Left renal pelvis (tissue), 4 donors: Measurements from ENCODE around the gene GYS1. TPM values are rescaled to one million over a fixed set of nuclear protein-coding genes. Genes with fewer than 3 reads are reported as not detected.

Source experiments
- DNase-seq, 4 donors: peaks; one replicate each; pipeline ENCODE4 v3.0.0-alpha.2; 2013; ENCODE audit warnings: low read depth in 4 of 4, low spot score in 3 of 4
- polyA plus RNA-seq, 4 donors: library from polyadenylated mRNA; unstranded; fragments of 120-200 nt; gene quantifications; one replicate each; pipeline ENCODE4 v1.2.1, GENCODE V29; 2013; ENCODE audit not compliant: insufficient read length in 4 of 4

The GYS1 gene
- polyA plus RNA-seq, 4 donors: 24.0 to 50.7 (median 39.6) TPM

- DNase-seq: no peak
Observed at GRCh38 chr19:48918801-48919247, 74.3 kb downstream of the GYS1 start.

Other genes starting within 250 kb of the GYS1 start
- gene IZUMO1, start 246.4 kb downstream of the GYS1 start, polyA plus RNA-seq: under 1 TPM; 0.08 to 0.53 (median 0.37) TPM
- 1 to 10 TPM in 3 of 4 donors, under 1 TPM in 1; 0.67 to 3.5 (median 3.2) TPM for gene FUT1, start 240.7 kb downstream of the GYS1 start, polyA plus RNA-seq
- not detected for gene FGF21, start 237.8 kb downstream of the GYS1 start, polyA plus RNA-seq
- gene BCAT2, start 182.3 kb downstream of the GYS1 start, polyA plus RNA-seq: 10 to 100 TPM; 19.5 to 58.6 (median 32.0) TPM
- gene HSD17B14, start 156.8 kb downstream of the GYS1 start, polyA plus RNA-seq: 10 to 100 TPM in 3 of 4 donors, 1 to 10 TPM in 1; 8.3 to 38.2 (median 26.3) TPM
- 10 to 100 TPM; 19.8 to 60.5 (median 27.7) TPM for gene PLEKHA4, start 124.7 kb downstream of the GYS1 start, polyA plus RNA-seq
- gene PPP1R15A, start 120.9 kb downstream of the GYS1 start, polyA plus RNA-seq: 100 to 1,000 TPM in 1 of 4 donors, 10 to 100 TPM in 3; 30.6 to 343 (median 32.6) TPM
- gene TULP2, start 94.6 kb downstream of the GYS1 start, polyA plus RNA-seq: 1 to 10 TPM in 3 of 4 donors, under 1 TPM in 1; 0.60 to 1.5 (median 1.3) TPM
- gene NUCB1, start 93.0 kb downstream of the GYS1 start, polyA plus RNA-seq: 100 to 1,000 TPM; 223 to 314 (median 261) TPM
- gene DHDH, start 59.6 kb downstream of the GYS1 start, polyA plus RNA-seq: 1 to 10 TPM; 1.6 to 8.0 (median 6.5) TPM
- gene BAX, start 38.4 kb downstream of the GYS1 start, polyA plus RNA-seq: 10 to 100 TPM; 49.6 to 83.8 (median 71.4) TPM
- gene FTL, start 28.0 kb downstream of the GYS1 start, polyA plus RNA-seq: 1,000 to 10,000 TPM; 1,558 to 2,525 (median 2,184) TPM
- gene RUVBL2, start 578 bp upstream of the GYS1 start, polyA plus RNA-seq: 10 to 100 TPM; 51.0 to 91.7 (median 79.3) TPM
- under 1 TPM in 1 of 4 donors, not detected in 3; 0.47 TPM for gene LHB, start 23.8 kb upstream of the GYS1 start, polyA plus RNA-seq
- under 1 TPM in 1 of 4 donors, not detected in 3; 0.26 TPM for gene CGB3, start 31.0 kb upstream of the GYS1 start, polyA plus RNA-seq
- gene CGB2, start 38.6 kb upstream of the GYS1 start, polyA plus RNA-seq: under 1 TPM in 1 of 4 donors, not detected in 3; 0.35 TPM
- gene CGB1, start 43.6 kb upstream of the GYS1 start, polyA plus RNA-seq: not detected
- gene CGB5, start 50.5 kb upstream of the GYS1 start, polyA plus RNA-seq: under 1 TPM in 1 of 4 donors, not detected in 3; 0.18 TPM
- gene CGB8, start 55.8 kb upstream of the GYS1 start, polyA plus RNA-seq: under 1 TPM in 2 of 4 donors, not detected in 2; 0.18 to 0.22 TPM
- 1 to 10 TPM in 3 of 4 donors, under 1 TPM in 1; 0.69 to 1.7 (median 1.2) TPM for gene CGB7, start 64.4 kb upstream of the GYS1 start, polyA plus RNA-seq
- 1 to 10 TPM; 3.2 to 5.9 (median 4.7) TPM for gene NTF4, start 71.5 kb upstream of the GYS1 start, polyA plus RNA-seq
- gene KCNA7, start 79.4 kb upstream of the GYS1 start, polyA plus RNA-seq: under 1 TPM in 3 of 4 donors, not detected in 1; 0.04 to 0.11 (median 0.05) TPM
- gene SNRNP70, start 92.1 kb upstream of the GYS1 start, polyA plus RNA-seq: 100 to 1,000 TPM; 254 to 427 (median 319) TPM
- gene LIN7B, start 121.1 kb upstream of the GYS1 start, polyA plus RNA-seq: 10 to 100 TPM in 1 of 4 donors, 1 to 10 TPM in 3; 6.4 to 13.3 (median 6.8) TPM
- 1 to 10 TPM in 2 of 4 donors, under 1 TPM in 2; 0.31 to 1.0 (median 0.70) TPM for gene C19orf73, start 125.8 kb upstream of the GYS1 start, polyA plus RNA-seq
- 1 to 10 TPM; 5.0 to 8.3 (median 6.7) TPM for gene PPFIA3, start 126.2 kb upstream of the GYS1 start, polyA plus RNA-seq
- gene HRC, start 162.1 kb upstream of the GYS1 start, polyA plus RNA-seq: 10 to 100 TPM; 26.7 to 41.9 (median 30.3) TPM
- gene TRPM4, start 164.5 kb upstream of the GYS1 start, polyA plus RNA-seq: 10 to 100 TPM; 18.1 to 39.9 (median 28.0) TPM